Breast epithelium (tissue), 3 donors: ENCODE measurements around the gene CASS4.

Experiments
- POLR2AphosphoS5 ChIP-seq, 3 donors: sonication (generic); formaldehyde crosslinking; IDR thresholded peaks; one replicate each; pipeline ENCODE4 v1.6.1; 2017; ENCODE audit warnings: antibody characterized with exemption in 3 of 3
- TF ChIP-seq, protein P1 (sequence below), 3 donors: fragments of 450-650 bp; IDR thresholded peaks; one replicate each; pipeline ENCODE4 v1.5.1; 2016 to 2017; ENCODE audit warnings: antibody characterized with exemption in 3 of 3, mild to moderate bottlenecking in 3 of 3, moderate library complexity in 3 of 3

DNA sequence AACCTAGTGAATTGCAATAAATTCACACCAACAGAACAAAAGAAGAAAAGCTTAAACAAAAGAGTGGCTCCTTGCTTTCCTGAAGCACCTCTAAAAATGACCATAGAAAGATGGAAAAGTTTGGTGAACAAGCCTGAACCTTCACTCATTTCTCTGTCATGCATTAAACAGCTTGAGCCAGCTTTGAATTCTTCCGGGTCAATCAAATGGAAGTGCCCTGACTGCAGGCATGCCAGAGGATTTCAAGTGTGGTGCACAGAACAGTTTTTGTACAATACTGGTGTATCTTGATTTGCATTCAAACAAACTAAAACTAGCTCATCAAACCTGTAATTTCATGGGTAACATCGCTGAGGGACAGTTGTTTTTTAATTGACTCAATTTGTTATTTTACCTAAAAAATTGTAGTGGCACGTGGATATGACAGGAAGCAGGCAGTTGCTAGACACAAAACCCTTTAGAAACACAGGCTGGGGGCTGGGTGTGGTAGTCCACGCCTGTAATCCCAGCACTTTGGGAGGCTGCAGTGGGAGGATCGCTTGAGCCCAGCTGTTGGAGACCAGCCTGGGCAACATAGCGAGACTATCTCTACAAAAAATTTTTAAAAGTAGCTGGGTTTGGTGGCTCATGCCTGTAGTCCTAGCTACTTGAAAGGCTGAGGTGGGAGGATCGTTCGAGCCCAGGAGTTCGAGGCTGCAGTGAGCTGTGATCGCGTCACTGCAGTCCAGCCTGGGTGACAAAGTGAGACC, 9.1 kb downstream of the CASS4 start:
- TF ChIP-seq, protein P1, sequence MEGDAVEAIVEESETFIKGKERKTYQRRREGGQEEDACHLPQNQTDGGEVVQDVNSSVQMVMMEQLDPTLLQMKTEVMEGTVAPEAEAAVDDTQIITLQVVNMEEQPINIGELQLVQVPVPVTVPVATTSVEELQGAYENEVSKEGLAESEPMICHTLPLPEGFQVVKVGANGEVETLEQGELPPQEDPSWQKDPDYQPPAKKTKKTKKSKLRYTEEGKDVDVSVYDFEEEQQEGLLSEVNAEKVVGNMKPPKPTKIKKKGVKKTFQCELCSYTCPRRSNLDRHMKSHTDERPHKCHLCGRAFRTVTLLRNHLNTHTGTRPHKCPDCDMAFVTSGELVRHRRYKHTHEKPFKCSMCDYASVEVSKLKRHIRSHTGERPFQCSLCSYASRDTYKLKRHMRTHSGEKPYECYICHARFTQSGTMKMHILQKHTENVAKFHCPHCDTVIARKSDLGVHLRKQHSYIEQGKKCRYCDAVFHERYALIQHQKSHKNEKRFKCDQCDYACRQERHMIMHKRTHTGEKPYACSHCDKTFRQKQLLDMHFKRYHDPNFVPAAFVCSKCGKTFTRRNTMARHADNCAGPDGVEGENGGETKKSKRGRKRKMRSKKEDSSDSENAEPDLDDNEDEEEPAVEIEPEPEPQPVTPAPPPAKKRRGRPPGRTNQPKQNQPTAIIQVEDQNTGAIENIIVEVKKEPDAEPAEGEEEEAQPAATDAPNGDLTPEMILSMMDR (IDR thresholded peaks at IDR 0.05) = no peak
- TF ChIP-seq POLR2AphosphoS5 (IDR thresholded peaks at IDR 0.05) = no peak
